ENCODE results near the gene SGMS2. TPM values are rescaled to one million over a fixed set of nuclear protein-coding genes. Genes with fewer than 3 reads are reported as not detected.

Gene SGMS2
- total RNA-seq: 10 to 100 TPM; 47.2 to 76.7 (median 56.3) TPM

GRCh38 chr4:107824350-107825071 lies at the start of gene SGMS2:
TSS of gene SGMS2 (plus strand) at chr4:107824932. CDS start at chr4:107895554, 70,622 bp downstream.
- Histone ChIP-seq H3K4me3 (peak within 1 kb of the TSS; percentile 73 to 88 (median 82)), H3K4me1 (no peaks in the 10 kb centered on the region), H3K27ac (peak within 1 kb of the TSS; percentile 96 to 98), H3K27me3 (no peaks in the 10 kb centered on the region), H3K9me3 (no peaks in the 10 kb centered on the region), H3K36me3 (no peaks in the 10 kb centered on the region)
- peak; percentile 89 to 92 for DNase-seq (ENCODE audit: low spot score in 2 of 2)
- TF ChIP-seq POLR2AphosphoS5 (IDR thresholded peaks at IDR 0.05) (peak; percentile 64 to 77 (median 69)), CTCF (IDR thresholded peaks at IDR 0.05) (no peak), POLR2A (IDR thresholded peaks at IDR 0.05) (no peak)
- intact Hi-C loops (cut with DNase I; ENCODE audit: low total_unique reads): no loop called here

GRCh38 chr4:107777890-107778289 lies 46.8 kb upstream of the SGMS2 start:
- Histone ChIP-seq H3K9me3 (peaks cover 0 to 14% of the 10 kb centered on the region in 2 donors), H3K27me3 (no peaks in the 10 kb centered on the region), H3K4me1 (no peaks in the 10 kb centered on the region), H3K36me3 (no peaks in the 10 kb centered on the region), H3K27ac (no peak overlapping the region), H3K4me3 (no peak overlapping the region)
- intact Hi-C loops (cut with DNase I; ENCODE audit: low total_unique reads): no loop called here
- no peak for DNase-seq (ENCODE audit: low spot score in 2 of 2)
- no peak for TF ChIP-seq CTCF (IDR thresholded peaks at IDR 0.05)
- TF ChIP-seq POLR2A (IDR thresholded peaks at IDR 0.05): no peak
- TF ChIP-seq POLR2AphosphoS5 (IDR thresholded peaks at IDR 0.05): no peak

DNA sequence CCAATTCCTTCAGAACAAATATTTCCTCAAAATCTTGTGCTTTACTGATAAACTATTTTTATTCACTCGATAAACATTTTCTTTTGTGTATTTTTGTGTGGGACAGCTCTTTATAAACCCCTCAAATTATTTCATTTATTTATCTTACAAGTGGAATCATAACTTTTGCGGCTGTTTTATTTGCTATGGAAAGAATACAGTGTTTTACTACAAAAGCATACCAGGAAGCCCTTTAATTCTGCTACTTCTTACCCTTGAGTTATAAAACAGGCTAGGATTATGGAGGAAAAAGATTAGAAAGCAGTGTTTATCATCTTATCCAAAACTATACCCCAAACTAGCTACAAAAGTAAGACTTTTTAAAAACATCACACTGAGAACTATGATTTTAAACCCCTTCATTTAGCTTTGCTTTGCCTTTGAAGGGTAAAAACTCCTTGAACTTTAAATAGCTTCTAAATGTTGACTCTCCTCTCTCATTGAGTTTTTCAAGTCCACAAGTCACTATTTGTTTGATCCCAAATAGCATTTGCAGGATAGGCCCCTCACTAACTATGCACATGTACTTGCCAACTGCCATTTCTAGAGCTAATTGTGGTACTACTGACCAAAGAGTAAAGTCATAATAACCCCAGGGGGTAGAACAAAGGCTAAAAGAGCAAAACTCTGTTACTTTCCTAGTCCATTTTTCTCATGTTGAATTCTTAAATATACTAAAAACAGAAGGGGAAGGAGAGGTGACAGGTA lies 45.8 kb upstream of the SGMS2 start:
- H3K27ac ChIP-seq: no peak overlapping the region
- no peak overlapping the region for H3K4me3 ChIP-seq
- intact Hi-C loops (cut with DNase I; ENCODE audit: low total_unique reads): no loop called here
- DNase-seq (ENCODE audit: low spot score in 2 of 2): no peak
- H3K9me3 ChIP-seq: peaks cover 0 to 14% of the 10 kb centered on the region in 2 donors
- H3K4me1 ChIP-seq: no peaks in the 10 kb centered on the region
- H3K36me3 ChIP-seq: no peaks in the 10 kb centered on the region
- TF ChIP-seq POLR2A (IDR thresholded peaks at IDR 0.05) (no peak), POLR2AphosphoS5 (IDR thresholded peaks at IDR 0.05) (no peak), CTCF (IDR thresholded peaks at IDR 0.05) (no peak)
- no peaks in the 10 kb centered on the region for H3K27me3 ChIP-seq

GRCh38 chr4:107780665-107781064 lies 44.1 kb upstream of the SGMS2 start:
- no peaks in the 10 kb centered on the region for H3K4me1 ChIP-seq
- DNase-seq (ENCODE audit: low spot score in 2 of 2): no peak
- no peaks in the 10 kb centered on the region for H3K36me3 ChIP-seq
- TF ChIP-seq CTCF (IDR thresholded peaks at IDR 0.05) (no peak), POLR2AphosphoS5 (IDR thresholded peaks at IDR 0.05) (no peak), POLR2A (IDR thresholded peaks at IDR 0.05) (no peak)
- H3K27me3 ChIP-seq: no peaks in the 10 kb centered on the region
- no peak overlapping the region for H3K4me3 ChIP-seq
- H3K27ac ChIP-seq: no peak overlapping the region
- intact Hi-C loops (cut with DNase I; ENCODE audit: low total_unique reads): no loop called here
- H3K9me3 ChIP-seq: peaks cover 0 to 14% of the 10 kb centered on the region in 2 donors

GRCh38 chr4:107791902-107792301 lies 32.8 kb upstream of the SGMS2 start:
- intact Hi-C loops (cut with DNase I; ENCODE audit: low total_unique reads): no loop called here
- DNase-seq (ENCODE audit: low spot score in 2 of 2): no peak

More at GRCh38 chr4:107791902-107792301, 32.8 kb upstream of the SGMS2 start:
- H3K27me3 ChIP-seq: no peaks in the 10 kb centered on the region
- no peak overlapping the region for H3K4me3 ChIP-seq
- TF ChIP-seq POLR2A (IDR thresholded peaks at IDR 0.05): no peak
- no peak for TF ChIP-seq POLR2AphosphoS5 (IDR thresholded peaks at IDR 0.05)
- TF ChIP-seq CTCF (IDR thresholded peaks at IDR 0.05): no peak
- peaks cover 7 to 12% of the 10 kb centered on the region in 2 donors for H3K9me3 ChIP-seq
- no peak overlapping the region for H3K27ac ChIP-seq
- no peaks in the 10 kb centered on the region for H3K36me3 ChIP-seq
- no peaks in the 10 kb centered on the region for H3K4me1 ChIP-seq

All from breast epithelium (tissue), 4 donors.